IMR-90 (cell line): ENCODE data around the gene AGPAT3. TPM values are rescaled to one million over a fixed set of nuclear protein-coding genes. Genes with fewer than 3 reads are reported as not detected.

Experiments used
- ATAC-seq: fragments of 200-7000 bp; cut with Tn5 transposase; 2 replicates; pipeline ENCODE4 v1.9.1; 2020; ENCODE audit warnings: low read depth, mild to moderate bottlenecking, moderate library complexity
- BruUV-seq: library from RNA; stranded (reverse); fragments of 400-500 nt; replicated peaks from 2 replicates; lab custom pipeline; 2021; lab: Mats Ljungman, UMichigan
- CTCF ChIA-PET: fragments of 300-600 bp; formaldehyde crosslinking; extraction: SDS; loops from one replicate; lab custom pipeline; 2021; ENCODE audit warnings: antibody characterized with exemption; lab: Yijun Ruan, JAX
- POLR2A ChIA-PET: fragments of 300-600 bp; sonication (Branson Sonifier 250); formaldehyde crosslinking; loops from one replicate; lab custom pipeline; 2022; ENCODE audit warnings: antibody characterized with exemption; ENCODE audit not compliant: unreplicated experiment; lab: Charles Lee
- DNase-seq: peaks from one replicate; pipeline ENCODE4 v3.0.0; 2013
- H2AFZ ChIP-seq: replicated peaks from 2 replicates; pipeline ENCODE3; 2013; ENCODE audit warnings: low read length, mild to moderate bottlenecking; ENCODE audit not compliant: poor library complexity
- H2AK5ac ChIP-seq: 2 replicates; pipeline ENCODE4 v1.6.1; 2013; ENCODE audit warnings: low read depth, low read length, inconsistent platforms
- H2AK9ac ChIP-seq: replicated peaks from 2 replicates; pipeline ENCODE3; 2013; ENCODE audit warnings: mild to moderate bottlenecking, low read depth, low read length, moderate library complexity; ENCODE audit not compliant: poor library complexity
- H2BK120ac ChIP-seq: 2 replicates; pipeline ENCODE4 v1.6.1; 2013; ENCODE audit warnings: low read depth, low read length, inconsistent platforms
- H2BK15ac ChIP-seq: 3 replicates; pipeline ENCODE4 v1.6.1; 2013; ENCODE audit warnings: low read depth, low read length, inconsistent platforms
- H2BK20ac ChIP-seq: 2 replicates; pipeline ENCODE4 v1.6.1; 2013; ENCODE audit warnings: low read depth, mild to moderate bottlenecking, inconsistent platforms, low read length, moderate library complexity
- H2BK5ac ChIP-seq: 2 replicates; pipeline ENCODE4 v1.6.1; 2013; ENCODE audit warnings: mild to moderate bottlenecking, low read depth, low read length, inconsistent platforms; ENCODE audit not compliant: poor library complexity, severe bottlenecking
- H3K14ac ChIP-seq: replicated peaks from 2 replicates; pipeline ENCODE4 v1.6.1; 2013; ENCODE audit warnings: low read depth, low read length, inconsistent platforms
- H3K18ac ChIP-seq: 2 replicates; pipeline ENCODE4 v1.6.1; 2013; ENCODE audit warnings: low read depth, low read length, control low read depth
- H3K23ac ChIP-seq: 2 replicates; pipeline ENCODE4 v1.6.1; 2013; ENCODE audit warnings: low read depth, low read length, inconsistent platforms
- H3K27ac ChIP-seq: 2 replicates; pipeline ENCODE4 v1.5.1; 2013; ENCODE audit warnings: mild to moderate bottlenecking, control low read depth, low read length; ENCODE audit not compliant: insufficient read depth
- H3K27me3 ChIP-seq: 2 replicates; pipeline ENCODE4 v1.6.1; 2013; ENCODE audit warnings: low read length; ENCODE audit not compliant: control insufficient read depth, insufficient read depth
- H3K36me3 ChIP-seq: 2 replicates; pipeline ENCODE4 v1.6.1; 2013; ENCODE audit warnings: low read length, mixed read lengths; ENCODE audit not compliant: control insufficient read depth, insufficient read depth
- H3K4ac ChIP-seq: 2 replicates; pipeline ENCODE4 v1.6.1; 2013; ENCODE audit warnings: low read depth, low read length, inconsistent platforms
- H3K4me1 ChIP-seq: 2 replicates; pipeline ENCODE4 v1.6.1; 2013; ENCODE audit warnings: low read length, mixed read lengths; ENCODE audit not compliant: control insufficient read depth, insufficient read depth
- H3K4me2 ChIP-seq: 2 replicates; pipeline ENCODE4 v1.6.1; 2013; ENCODE audit warnings: low read depth, mild to moderate bottlenecking, control low read depth, low read length, moderate library complexity
- H3K4me3 ChIP-seq: 2 replicates; pipeline ENCODE4 v1.5.1; 2013; ENCODE audit warnings: low read depth, mild to moderate bottlenecking, control low read depth, low read length, moderate library complexity; ENCODE audit not compliant: insufficient read depth
- H3K56ac ChIP-seq: 2 replicates; pipeline ENCODE4 v1.6.1; 2013; ENCODE audit warnings: low read length, inconsistent platforms; ENCODE audit not compliant: insufficient read depth; ENCODE audit errors: extremely low read depth
- H3K79me1 ChIP-seq, 2 experiments: 2 replicates each; pipeline ENCODE4 v1.6.1; 2013; ENCODE audit warnings: low read length in 2 of 2, inconsistent platforms in 1 of 2, low read depth in 1 of 2
- H3K9ac ChIP-seq: 2 replicates; pipeline ENCODE4 v1.6.1; 2013; ENCODE audit warnings: low read depth, low read length, control low read depth
- H3K9me1 ChIP-seq: 2 replicates; pipeline ENCODE4 v1.6.1; 2013; ENCODE audit warnings: low read length, inconsistent platforms; ENCODE audit not compliant: insufficient read depth
- H3K9me3 ChIP-seq: 2 replicates; pipeline ENCODE4 v1.6.1; 2013; ENCODE audit warnings: low read length; ENCODE audit not compliant: control insufficient read depth, insufficient read depth
- H4K20me1 ChIP-seq: 2 replicates; pipeline ENCODE4 v1.6.1; 2013; ENCODE audit warnings: low read length, inconsistent platforms; ENCODE audit not compliant: insufficient read depth
- H4K5ac ChIP-seq: 2 replicates; pipeline ENCODE4 v1.6.1; 2013; ENCODE audit warnings: mild to moderate bottlenecking, low read depth, low read length, control low read depth
- H4K8ac ChIP-seq, 2 experiments: 2 replicates each; pipeline ENCODE4 v1.6.1; 2013; ENCODE audit warnings: low read depth in 2 of 2, low read length in 2 of 2, control low read depth in 1 of 2, inconsistent platforms in 1 of 2
- H4K91ac ChIP-seq: 2 replicates; pipeline ENCODE4 v1.6.1; 2013; ENCODE audit warnings: low read depth, low read length, inconsistent platforms; ENCODE audit not compliant: insufficient read depth
- CEBPB ChIP-seq: IDR thresholded peaks from 2 replicates; pipeline ENCODE4 v1.6.1; 2012; ENCODE audit warnings: low read depth, low read length, improper control_type of control experiment
- CHD1 ChIP-seq: IDR thresholded peaks from 2 replicates; pipeline ENCODE4 v1.6.1; 2012; ENCODE audit warnings: low read depth, low read length, improper control_type of control experiment
- CTCF ChIP-seq: conservative IDR thresholded peaks from 2 replicates; pipeline ENCODE4 v1.5.1; 2012; ENCODE audit warnings: mild to moderate bottlenecking, low read depth, low read length, improper control_type of control experiment
- FOS ChIP-seq: fragments of 150-350 bp; IDR thresholded peaks from 2 replicates; pipeline ENCODE4 v1.6.1; 2016; ENCODE audit warnings: low read depth, low read length
- MAZ ChIP-seq: IDR thresholded peaks from 2 replicates; pipeline ENCODE4 v1.6.1; 2012; ENCODE audit warnings: low read depth, mild to moderate bottlenecking, low read length, improper control_type of control experiment, moderate library complexity, borderline replicate concordance
- MXI1 ChIP-seq: IDR thresholded peaks from 2 replicates; pipeline ENCODE4 v1.6.1; 2012; ENCODE audit warnings: low read depth, mild to moderate bottlenecking, low read length, moderate library complexity, borderline replicate concordance
- POLR2A ChIP-seq: IDR thresholded peaks from 2 replicates; pipeline ENCODE4 v1.6.1; 2012; ENCODE audit warnings: mild to moderate bottlenecking, low read depth, low read length
- RCOR1 ChIP-seq: IDR thresholded peaks from 2 replicates; pipeline ENCODE4 v1.6.1; 2012; ENCODE audit warnings: mild to moderate bottlenecking, low read length, improper control_type of control experiment; ENCODE audit not compliant: insufficient replicate concordance
- WGBS, 2 experiments: methylation state at CpG; one replicate each; pipeline versions ENCODE4 v1.1.5 to v1.1.7; 2013; ENCODE audit warnings: missing lambda C conversion rate in 2 of 2; ENCODE audit not compliant: insufficient read length in 1 of 2; ENCODE audit errors: extremely low coverage in 2 of 2; 5-methylcytosine and 5-hydroxymethylcytosine counted together
- dilution Hi-C: fragments of 300-500 bp; cut with HindIII; formaldehyde crosslinking; loops from one replicate; pipeline ENCODE4 v1.14.3; 2018; ENCODE audit warnings: low sequenced_read_pairs; ENCODE audit not compliant: unreplicated experiment
- in situ Hi-C: fragments of 300-500 bp; cut with MboI; formaldehyde crosslinking; loops from 3 replicates; pipeline ENCODE4 v1.14.3; 2019; ENCODE audit warnings: low sequenced_read_pairs, inconsistent platforms, mixed read lengths
- intact Hi-C: fragments of 100-400 bp; cut with micrococcal nuclease; formaldehyde crosslinking; loops from 2 replicates; pipeline ENCODE4 v1.10.0; 2022
- polyA plus RNA-seq, 3 experiments: library from polyadenylated mRNA; depleted of rRNA; stranded (reverse); fragments of >200 nt; gene quantifications; 2 replicates each; pipeline ENCODE4 v1.2.3, GENCODE V29; 2012; ENCODE audit warnings: low replicate concordance in 1 of 3
- total RNA-seq: library from RNA; depleted of rRNA; stranded (reverse); fragments of >200 nt; gene quantifications from 2 replicates; pipeline ENCODE4 v1.2.3, GENCODE V29; 2012
- TF ChIP-seq, protein P1 (sequence below): fragments of 150-350 bp; IDR thresholded peaks from 2 replicates; pipeline ENCODE4 v1.6.1; 2017; ENCODE audit warnings: mild to moderate bottlenecking, antibody characterized with exemption, low read length, low read depth

The AGPAT3 gene
- total and polyA plus RNA-seq, 2 of the 4 experiments (the other 2 are of a cell fraction): 27.1 to 38.7 TPM

- H3K27ac ChIP-seq: no peak overlapping the region
- ATAC-seq (no peak), DNase-seq (no peak)
- POLR2A ChIA-PET: no interaction called here
- H4K20me1 ChIP-seq: peaks cover 62% of the 10 kb centered on the region
- no peak overlapping the region for H3K23ac ChIP-seq
- CTCF ChIA-PET: no interaction called here
- H4K8ac ChIP-seq: no peak overlapping the region
- no peak overlapping the region for H4K5ac ChIP-seq
- no peak overlapping the region for H3K14ac ChIP-seq
- no peak overlapping the region for H3K9ac ChIP-seq
- no peak overlapping the region for H2AK9ac ChIP-seq
- H2AFZ ChIP-seq: no peak overlapping the region
- no TSS peak for BruUV-seq
- H3K9me3 ChIP-seq: peaks cover 2% of the 10 kb centered on the region; the same call in 1 of the 2 replicates
- peaks cover 6% of the 10 kb centered on the region for H3K36me3 ChIP-seq
- H3K4me3 ChIP-seq: no peak overlapping the region
- peaks cover 3% of the 10 kb centered on the region; the same call in 1 of the 2 replicates for H3K4me1 ChIP-seq
- 96% methylated on average over 12 of the region's 19 CpGs; no CpG with 5 or more reads in 1 of the 2 experiments for WGBS, 2 experiments
- no peak overlapping the region for H2AK5ac ChIP-seq
- peaks cover 13 to 73% of the 10 kb centered on the region in 2 experiments for H3K79me1 ChIP-seq
- no peak overlapping the region for H2BK20ac ChIP-seq
- dilution Hi-C loops: no loop called here
- no peak overlapping the region for H2BK120ac ChIP-seq
- no peak for TF ChIP-seq MXI1
- TF ChIP-seq CEBPB: no peak
- no peak for TF ChIP-seq RCOR1
- no peak for TF ChIP-seq POLR2A
- TF ChIP-seq FOS: no peak
- no peak for TF ChIP-seq MAZ
- TF ChIP-seq CHD1: no peak
- no peak for TF ChIP-seq CTCF
- TF ChIP-seq, protein P1, sequence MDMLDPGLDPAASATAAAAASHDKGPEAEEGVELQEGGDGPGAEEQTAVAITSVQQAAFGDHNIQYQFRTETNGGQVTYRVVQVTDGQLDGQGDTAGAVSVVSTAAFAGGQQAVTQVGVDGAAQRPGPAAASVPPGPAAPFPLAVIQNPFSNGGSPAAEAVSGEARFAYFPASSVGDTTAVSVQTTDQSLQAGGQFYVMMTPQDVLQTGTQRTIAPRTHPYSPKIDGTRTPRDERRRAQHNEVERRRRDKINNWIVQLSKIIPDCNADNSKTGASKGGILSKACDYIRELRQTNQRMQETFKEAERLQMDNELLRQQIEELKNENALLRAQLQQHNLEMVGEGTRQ: no peak
- intact Hi-C loops: no loop called here
- H3K4me2 ChIP-seq: no peak overlapping the region
- H3K27me3 ChIP-seq: no peaks in the 10 kb centered on the region
- no peak overlapping the region for H2BK15ac ChIP-seq
- peaks cover 6% of the 10 kb centered on the region; the same call in 1 of the 2 replicates for H3K9me1 ChIP-seq
- no peak overlapping the region for H3K4ac ChIP-seq
- no peak overlapping the region for H3K18ac ChIP-seq
- H4K91ac ChIP-seq: no peak overlapping the region
- in situ Hi-C loops: no loop called here
- H3K56ac ChIP-seq: no peak overlapping the region
- H2BK5ac ChIP-seq: no peak overlapping the region
Measured at GRCh38 chr21:43909741-43910400, 44.8 kb downstream of the AGPAT3 start.
